Amygdala (tissue), 56 donors: ENCODE results near the gene MYO1D.

Experiments used
- DNase-seq, 56 donors: peaks; one replicate each; lab custom pipeline; 2025; lab: John Stamatoyannopoulos, UW

MYO1D gene

DNA sequence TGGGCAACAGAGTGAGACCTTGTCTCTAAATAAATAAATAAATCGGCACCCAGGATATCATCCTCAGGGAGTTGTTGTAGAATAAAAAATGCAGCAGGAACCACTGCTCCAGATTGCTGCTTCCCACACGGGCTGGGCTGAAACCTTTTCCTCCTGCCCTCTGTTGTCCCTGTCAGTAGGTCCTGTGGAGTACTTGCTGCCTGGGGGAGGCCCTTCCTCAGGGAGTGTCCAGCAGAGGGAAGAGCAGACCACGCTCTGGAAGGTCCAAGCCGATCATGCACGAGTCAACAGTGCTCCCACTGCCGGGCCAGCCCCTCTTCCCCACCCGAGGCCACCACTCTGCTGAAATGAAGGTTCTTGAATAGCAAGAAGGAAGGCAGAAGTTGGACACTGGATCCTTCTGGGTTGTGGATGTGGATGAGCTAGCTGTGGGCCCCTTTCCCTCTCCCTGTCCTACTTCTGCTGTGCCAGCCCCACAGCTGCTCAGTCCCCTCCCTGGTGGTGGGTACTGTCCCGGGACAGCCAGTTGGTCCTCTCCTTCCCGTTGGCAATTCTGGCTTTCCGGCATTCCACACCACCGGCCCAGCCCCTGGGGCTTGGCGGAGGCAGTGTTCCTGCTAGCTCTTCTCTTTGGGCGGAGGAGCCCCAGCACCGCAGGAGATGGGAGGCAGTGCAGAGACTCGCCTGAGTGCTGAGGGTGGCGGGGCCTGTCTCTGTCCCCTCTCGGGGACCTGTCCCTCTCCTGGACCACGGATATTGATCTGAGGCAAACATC, 379.3 kb downstream of the MYO1D start:
- DNase-seq: peak in 1 of 56 donors; percentile 20

DNA sequence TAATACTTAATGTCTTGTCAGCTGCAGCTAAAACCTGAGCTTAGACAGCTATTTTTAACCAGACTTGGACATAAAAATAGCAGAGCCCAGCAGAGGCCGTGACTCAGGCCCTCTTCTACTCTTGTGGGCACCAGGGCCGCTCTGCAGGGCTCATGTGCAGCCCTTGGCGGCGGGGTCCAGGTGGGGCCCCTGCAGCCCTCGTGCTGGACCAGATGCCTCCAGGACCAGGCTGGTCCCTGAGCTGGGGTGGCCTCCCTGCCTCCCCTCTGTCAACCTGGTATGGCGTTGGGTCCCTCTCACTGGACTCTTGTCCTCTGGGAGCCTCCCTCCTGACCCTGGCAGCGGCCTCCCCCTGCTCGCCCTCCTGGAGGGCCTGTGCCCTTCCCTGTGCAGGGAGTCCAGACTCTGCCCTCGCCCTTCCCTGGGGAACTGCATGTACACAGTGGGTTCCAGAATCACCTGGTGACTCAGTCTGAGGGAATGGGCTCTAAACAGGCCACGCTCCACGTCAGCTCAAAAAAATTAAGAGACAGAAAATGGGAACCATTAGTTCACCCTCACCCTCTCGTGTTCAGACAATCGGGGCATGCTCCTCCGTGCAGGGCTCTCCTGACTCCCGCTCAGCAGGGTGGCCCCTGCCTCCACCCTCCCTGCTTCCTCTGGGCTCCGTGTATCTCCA, 380.4 kb downstream of the MYO1D start:
- DNase-seq: no peak

DNA sequence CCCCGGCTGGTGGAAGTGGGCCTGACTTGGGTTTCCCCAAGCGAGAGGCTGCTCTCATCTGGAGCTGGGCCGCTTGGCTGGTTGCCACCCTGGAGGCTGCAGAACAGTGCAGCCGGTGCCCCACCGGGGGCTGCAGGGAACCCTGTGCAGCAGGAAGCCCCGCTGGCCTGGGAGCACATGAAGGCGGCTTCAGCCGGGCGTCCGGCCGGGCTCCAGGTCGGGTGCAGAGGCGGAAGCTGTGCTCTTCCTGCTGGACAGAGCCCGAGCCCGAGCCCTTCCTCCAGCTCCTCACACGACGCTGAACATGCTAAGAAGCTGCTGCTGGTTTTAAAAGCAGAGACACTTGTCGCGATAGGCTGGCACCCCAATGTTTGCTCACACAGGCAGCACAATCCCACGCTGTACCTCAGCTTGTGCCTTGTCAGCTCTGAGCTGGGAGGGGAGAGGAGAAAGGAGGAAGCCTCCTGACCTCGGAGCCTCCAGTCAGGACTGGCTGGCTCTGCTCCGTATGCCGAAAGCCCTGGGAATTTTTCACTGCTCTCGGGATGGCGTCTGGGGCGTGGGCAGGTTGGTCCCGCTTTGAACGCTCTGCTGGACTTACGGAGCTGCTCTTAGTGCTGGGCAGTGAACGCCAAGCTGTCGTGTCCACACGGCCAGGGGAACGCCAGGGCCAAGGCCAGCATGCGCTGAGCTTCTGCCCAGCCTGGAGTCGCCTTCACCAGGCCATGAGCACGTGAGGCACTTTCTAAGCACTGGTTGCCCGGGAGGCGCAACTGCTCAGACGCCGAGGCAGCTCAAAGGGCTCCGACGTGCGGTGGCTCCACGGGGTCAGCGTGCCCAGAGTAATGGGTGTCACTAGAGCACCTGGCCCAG, 381.3 kb downstream of the MYO1D start:
- peak in 25 of 56 donors; percentile 20 to 77 (median 45) for DNase-seq

DNA sequence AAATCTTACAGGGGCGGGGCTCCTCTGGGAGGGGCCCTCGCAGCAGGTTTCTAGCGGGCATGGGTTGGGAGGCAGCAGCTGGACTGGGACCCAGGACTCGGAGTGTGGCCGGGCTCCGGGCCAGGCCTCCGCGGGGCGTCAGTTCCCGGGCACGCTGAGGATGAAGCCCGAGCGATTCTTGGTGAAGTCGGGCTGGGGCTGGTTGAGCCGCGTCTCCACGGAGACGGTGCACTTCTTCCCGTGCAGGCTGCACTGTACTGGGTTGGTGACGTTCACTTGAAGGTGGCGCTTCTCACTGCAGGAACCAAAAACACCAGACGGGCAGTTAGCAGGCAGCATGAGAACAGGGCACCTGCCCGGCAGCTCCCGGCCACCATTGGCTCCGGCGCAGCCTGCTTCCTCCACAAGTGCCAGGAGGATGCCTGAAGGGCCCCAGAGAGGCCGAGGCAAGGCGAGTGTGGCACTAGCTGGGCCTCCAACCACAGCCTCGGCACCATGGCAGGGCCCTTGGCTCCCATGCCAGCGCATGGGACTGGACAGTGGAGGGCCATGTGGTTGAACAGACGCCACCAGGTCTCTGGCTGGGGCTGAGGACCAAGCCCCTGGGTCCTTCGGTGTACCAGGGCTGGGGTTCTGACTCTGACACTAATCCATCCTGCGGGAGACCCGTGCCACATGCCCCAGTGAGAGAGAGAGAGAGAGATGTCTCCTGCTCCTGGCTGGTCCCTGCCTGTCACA, 382.1 kb downstream of the MYO1D start:
- peak in 36 of 56 donors; percentile 14 to 70 (median 50) for DNase-seq

DNA sequence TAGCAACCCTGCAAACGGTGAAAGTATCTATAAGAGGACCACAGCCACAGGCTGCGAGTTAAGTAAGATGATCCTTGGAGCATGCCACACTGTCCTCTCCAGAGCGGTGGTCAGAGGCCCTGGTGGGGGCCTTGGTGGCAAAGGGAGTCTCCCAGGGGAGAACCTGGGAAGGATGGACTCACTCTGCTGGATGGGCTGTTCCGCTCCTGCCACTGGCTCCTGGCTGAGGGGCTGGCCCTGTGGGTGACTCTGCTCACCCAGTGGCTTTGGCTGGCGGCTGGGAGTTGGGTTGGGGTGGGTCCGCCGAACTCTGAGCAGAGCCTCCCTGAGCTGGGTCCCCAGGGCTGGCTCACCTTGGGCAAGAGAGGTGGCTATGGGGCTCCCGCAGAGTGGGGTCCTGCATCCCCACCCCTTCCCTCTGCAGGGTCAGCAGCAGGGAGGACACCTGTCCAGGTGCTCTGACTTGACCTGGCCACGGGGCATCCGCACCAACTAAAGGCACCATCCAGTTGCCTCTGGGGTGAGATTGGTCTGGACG, 382.9 kb downstream of the MYO1D start:
- DNase-seq: no peak

DNA sequence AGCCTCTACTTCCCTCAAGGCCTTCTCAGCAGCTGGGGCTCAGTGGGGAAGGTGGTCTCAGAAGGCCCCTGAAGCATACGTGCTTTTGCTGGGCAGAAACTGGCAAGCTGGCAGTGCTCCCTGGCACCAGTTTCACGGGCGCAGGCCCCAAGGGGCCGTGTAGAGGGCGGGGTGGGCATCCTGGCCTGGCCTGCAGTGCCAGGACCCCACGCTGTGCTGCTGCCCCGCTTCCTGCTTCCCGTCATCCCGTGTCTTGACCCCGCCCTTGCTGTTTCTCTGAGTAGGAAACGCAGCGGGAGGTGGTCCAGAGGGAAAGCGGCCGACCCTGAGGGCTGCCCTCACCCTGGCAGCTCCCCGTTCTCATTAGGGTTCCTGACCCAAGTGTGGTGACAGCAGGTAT, 383.4 kb downstream of the MYO1D start:
- DNase-seq: no peak

DNA sequence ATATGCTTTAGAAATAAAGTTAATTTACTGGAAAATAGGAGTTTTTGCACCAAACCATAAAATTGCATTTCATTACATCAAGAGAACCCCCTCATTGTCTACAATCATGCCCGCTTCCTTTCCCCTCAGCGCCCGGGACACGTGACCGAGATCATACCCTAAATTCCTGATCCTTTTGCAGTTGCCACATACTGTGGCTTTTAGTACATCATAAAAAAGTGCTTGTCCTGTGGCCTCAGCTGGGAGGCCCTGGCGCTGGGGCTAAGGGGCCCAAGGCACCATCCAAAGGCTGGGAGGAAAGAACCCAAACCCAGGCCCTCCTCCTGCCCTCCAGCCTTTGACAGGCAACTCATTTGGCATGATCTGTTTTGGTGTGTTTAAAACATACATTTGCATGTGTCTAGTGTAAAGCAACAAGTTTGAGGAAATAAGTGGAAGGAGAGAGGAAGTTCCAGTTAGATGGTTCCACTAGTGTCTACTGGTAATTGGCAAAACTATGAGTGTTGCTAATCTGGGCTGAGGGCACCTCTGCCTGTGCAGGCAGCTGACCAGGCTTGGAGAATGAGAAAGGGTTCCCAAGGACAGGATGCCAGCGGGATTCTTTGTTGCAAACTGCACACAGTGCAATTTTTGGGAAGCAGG, 384.2 kb downstream of the MYO1D start:
- DNase-seq: no peak

DNA sequence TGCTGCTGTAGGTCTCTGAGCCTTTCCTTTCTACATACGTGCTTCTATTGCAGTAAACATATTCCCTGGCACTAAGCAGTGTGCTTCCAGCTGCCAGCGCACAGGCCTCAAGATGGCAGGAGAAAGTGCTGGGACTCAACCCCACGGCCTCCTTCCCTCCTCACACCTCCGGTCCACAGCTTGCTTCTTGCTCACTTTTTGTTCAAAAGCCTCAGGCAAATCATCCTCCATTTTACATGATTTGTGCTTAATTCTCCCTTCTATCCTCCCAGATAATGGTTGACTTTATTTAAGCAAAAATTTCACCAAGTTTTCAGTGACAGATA, 384.7 kb downstream of the MYO1D start:
- DNase-seq: no peak

DNA sequence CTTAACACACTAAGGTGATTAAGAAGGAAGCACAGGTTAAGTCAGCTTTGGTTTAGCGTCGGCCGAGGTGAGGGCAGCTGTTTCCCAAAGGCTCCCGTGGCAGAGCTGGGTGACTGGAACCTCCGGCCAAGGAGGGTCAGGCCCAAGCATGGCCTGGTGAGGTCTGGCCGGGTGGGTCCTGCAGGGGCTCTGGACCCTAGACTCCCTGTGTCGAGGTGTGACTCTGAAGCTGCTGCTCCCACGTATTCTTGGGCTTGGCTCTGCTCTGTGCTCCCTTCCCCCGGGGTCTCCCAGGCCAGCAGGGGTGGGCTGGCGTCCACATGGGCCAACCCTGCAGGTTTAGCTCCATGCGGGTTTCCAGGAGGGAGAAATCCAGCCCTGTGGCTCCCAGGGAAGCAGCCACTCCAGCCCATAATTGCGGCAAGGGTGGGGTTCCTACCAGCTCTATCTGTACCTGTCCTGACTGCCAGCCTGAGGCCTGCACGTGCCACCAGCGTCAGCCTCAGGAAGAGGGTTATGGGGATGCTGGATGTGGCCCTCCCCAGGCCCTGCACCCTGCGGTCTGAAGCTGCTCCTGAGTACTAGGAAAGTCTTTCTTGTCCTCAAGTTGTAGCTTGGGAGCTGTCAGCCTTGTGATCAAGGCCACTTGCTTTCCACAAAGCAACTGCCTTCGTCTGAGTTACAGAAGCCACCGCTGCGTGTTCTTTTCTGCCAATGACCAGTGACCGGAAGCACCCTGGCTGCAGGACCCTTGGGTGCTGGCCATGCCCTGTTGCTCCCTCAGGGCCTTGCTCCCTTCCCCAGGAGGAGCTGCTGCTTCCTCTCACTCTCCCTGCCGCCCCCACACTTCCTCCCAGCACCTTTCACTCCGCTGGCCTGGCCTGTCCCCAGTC, 385.3 kb downstream of the MYO1D start:
- no peak for DNase-seq

DNA sequence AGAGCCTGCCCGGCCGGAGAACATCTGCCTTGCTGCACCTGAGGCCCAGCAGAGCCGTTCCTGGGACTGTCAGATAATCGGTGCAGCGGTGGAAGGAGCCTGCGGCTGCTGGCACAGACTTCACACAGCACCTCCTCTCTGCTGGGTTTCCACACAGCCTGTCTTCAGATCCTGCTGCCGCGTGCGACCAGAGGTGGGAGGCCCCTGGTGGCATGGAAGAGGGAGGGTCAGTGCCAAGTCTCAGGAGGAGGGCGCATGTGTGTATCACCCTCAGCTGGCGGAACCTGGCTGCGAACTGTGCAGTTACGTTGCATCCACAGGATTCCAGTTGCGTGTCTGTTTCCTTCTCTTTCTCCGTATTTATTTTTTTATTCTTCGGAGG, 386.8 kb downstream of the MYO1D start:
- DNase-seq: peak in 2 of 56 donors; percentile 22 to 39

DNA sequence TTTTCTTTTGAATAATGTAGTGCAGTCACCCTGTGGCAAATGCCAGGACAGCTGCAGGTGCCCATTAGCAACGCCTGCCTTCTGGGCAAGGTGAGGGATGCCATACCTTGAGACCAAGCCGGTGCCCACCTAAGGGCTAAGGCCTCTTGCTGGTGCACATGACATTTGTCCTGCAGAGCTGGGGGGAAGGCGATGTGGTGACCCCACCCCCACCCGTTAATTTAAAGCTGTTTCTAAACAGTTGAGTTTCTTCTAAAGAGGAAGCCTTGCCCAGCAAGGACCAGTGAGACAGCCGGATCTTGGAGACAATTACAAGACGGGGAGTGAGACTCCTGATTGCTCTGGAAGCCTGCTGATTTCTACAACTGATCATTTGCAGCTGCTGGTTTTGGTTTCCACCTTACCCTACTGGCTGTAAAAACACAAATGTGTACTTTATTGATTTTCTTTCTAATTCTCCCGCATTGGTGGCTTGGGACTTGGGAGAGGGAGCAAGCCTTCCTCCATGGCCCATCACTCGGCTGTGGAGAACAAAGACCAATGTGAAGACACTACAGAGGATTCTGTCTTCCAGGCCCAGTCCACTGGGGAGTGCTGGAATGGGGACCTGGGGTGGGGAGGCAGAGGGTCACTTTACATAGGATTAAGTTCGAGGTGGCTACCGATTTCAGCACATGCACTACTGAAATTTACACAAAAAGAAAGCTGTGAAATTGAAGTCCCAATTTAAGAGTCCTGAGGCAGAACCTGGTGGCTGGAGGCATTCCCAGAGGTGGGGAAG, 387.4 kb downstream of the MYO1D start:
- peak in 1 of 56 donors; percentile 17 for DNase-seq

DNA sequence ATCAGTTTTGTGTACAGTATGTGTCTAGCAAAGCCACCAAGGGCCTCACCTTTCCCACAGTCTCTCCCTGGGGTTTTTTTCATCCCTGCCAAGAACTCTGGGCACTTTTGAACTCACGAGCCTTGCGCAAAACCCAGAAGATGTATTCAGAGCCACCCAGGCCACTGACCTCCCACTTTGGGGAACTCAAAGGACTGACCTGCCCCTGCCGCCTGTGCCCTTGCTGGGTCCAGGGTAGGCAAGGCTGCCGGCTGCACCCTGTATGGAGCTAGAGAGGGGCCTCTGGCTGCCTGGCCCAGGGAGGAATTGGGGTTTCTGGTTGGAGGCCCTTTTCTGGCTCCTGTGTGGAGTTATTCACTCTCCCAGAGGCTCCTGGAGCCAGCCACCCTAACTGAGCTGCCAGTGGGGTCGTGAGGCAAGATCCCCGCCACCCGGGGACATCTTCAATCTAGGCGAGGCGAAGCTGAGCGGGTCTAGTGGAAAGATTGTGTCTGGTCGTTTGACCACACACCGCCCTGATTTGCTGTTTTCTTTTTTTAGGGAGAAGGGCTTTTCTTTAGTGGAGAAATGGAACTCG, 388.2 kb downstream of the MYO1D start:
- DNase-seq: no peak

DNA sequence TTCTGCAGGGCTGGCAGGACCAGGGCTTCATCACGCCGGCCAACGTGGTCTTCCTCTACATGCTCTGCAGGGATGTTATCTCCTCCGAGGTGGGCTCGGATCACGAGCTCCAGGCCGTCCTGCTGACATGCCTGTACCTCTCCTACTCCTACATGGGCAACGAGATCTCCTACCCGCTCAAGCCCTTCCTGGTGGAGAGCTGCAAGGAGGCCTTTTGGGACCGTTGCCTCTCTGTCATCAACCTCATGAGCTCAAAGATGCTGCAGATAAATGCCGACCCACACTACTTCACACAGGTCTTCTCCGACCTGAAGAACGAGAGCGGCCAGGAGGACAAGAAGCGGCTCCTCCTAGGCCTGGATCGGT, 388.8 kb downstream of the MYO1D start:
- DNase-seq: no peak

DNA sequence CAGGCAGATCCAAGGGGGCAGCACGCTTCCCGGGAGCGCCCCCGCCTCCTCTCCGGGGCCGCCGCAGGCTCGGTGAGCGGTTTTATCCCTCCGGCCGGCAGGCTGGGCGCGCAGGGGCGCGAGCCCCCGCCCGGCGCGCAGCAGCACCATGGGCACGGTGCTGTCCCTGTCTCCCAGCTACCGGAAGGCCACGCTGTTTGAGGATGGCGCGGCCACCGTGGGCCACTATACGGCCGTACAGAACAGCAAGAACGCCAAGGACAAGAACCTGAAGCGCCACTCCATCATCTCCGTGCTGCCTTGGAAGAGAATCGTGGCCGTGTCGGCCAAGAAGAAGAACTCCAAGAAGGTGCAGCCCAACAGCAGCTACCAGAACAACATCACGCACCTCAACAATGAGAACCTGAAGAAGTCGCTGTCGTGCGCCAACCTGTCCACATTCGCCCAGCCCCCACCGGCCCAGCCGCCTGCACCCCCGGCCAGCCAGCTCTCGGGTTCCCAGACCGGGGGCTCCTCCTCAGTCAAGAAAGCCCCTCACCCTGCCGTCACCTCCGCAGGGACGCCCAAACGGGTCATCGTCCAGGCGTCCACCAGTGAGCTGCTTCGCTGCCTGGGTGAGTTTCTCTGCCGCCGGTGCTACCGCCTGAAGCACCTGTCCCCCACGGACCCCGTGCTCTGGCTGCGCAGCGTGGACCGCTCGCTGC, 389.3 kb downstream of the MYO1D start:
- peak in 11 of 56 donors; percentile 33 to 65 (median 48) for DNase-seq

DNA sequence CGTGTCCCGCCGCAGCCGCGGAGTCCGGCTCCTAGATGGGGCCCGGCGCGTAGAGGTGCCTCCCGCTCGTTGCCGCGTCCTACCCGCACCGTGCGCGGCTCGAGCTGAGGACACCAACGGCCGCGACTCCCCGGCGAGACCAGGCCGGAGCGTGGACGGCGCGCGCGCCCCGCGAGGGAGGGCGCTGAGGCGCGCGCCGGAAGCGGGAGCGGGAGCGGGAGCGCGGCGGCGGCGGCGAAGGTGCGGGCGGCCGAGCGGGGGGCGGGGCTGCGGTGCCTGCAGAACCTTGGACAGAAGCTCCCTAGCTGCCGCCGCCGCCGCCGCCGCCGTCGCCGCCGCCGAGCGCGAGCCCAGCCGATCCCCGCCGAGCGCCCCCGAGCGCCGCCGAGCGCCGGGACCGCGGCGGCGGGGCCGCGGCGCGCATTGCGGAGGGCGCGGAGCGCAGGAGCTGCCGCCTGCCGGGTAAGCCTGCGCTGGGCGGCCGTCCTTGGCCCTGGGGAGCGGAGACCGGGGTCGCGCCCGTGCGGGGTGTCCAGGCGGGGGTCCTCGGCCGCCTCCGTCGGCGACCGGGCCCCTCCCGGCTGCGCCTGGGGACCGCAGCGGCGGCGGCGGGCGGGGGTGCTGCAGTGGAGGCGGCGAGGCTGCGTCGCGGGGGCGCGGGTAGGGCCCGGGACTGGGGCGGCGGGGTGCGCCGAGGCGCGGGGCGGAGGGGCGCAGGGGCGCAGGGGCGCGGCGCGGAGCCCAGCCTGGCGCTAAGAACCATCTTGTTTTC, 390.0 kb downstream of the MYO1D start, which contains the start of gene CDK5R1:
Gene CDK5R1 (plus strand): TSS at position 293 of the 772 bp plus-strand sequence. CDS start 628 bp downstream, outside the sequence.
- peak in 34 of 56 donors; percentile 57 to 87 (median 75) for DNase-seq

DNA sequence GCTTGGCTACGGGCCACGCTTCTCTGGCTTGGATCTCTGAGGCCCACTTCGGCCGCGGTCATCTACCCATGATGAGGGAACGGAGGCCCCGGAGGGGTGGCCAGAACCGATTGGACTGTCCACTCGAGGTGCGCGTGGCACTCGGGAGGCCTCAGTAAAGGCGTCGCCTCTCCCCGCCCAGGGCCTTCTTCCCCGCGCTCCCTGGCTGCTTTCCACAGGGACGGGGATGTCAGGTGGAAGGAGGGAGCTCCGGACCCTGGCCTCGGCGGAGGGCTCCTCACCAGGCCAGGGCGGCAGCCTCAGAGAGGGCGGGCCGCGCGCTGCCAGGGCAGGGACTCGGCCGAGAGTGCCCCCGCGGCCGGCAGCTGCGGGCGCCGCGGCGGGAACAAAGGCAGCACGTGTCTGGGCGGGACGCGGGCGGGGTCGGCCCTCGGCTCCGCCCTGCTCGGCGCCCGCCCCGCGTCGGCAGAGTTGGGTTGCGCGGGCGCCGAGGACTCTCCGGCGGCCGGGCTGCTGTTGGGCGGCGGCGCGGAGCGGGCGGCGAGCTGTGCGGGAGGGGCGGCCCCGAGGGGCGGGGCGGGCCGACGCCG, 390.7 kb downstream of the MYO1D start:
- peak in 51 of 56 donors; percentile 45 to 90 (median 78) for DNase-seq
